GM12873 (cell line): Measurements from ENCODE around the gene SIN3B.

Experiments used
- TF ChIP-seq, protein P1 (sequence below): IDR thresholded peaks from 2 replicates; pipeline ENCODE4 v1.5.1; 2012; ENCODE audit warnings: low read depth, mild to moderate bottlenecking, moderate library complexity, low read length, control low read depth; ENCODE audit not compliant: insufficient read depth; ENCODE audit errors: missing control alignments

SIN3B gene

DNA sequence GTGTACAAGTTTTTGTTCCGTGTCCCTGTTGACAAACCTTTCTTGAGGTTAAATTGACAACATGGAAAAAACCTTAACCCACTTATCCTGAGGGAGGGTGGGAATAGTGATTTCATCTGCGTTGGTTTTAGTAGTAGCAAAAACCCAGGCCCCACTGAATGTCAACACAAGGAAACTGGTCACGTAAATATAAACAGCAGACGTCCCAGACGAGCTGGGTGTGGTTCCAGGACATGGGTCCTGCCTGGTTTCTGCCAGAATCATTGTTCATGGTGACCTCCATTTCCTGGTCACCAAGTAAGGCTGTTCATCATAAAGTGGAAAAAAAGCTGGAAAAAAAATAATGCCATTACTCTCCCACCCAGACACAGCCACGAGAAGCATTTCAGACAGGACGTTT lies 42.7 kb downstream of the SIN3B start:
- TF ChIP-seq, protein P1, sequence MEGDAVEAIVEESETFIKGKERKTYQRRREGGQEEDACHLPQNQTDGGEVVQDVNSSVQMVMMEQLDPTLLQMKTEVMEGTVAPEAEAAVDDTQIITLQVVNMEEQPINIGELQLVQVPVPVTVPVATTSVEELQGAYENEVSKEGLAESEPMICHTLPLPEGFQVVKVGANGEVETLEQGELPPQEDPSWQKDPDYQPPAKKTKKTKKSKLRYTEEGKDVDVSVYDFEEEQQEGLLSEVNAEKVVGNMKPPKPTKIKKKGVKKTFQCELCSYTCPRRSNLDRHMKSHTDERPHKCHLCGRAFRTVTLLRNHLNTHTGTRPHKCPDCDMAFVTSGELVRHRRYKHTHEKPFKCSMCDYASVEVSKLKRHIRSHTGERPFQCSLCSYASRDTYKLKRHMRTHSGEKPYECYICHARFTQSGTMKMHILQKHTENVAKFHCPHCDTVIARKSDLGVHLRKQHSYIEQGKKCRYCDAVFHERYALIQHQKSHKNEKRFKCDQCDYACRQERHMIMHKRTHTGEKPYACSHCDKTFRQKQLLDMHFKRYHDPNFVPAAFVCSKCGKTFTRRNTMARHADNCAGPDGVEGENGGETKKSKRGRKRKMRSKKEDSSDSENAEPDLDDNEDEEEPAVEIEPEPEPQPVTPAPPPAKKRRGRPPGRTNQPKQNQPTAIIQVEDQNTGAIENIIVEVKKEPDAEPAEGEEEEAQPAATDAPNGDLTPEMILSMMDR = no peak

DNA sequence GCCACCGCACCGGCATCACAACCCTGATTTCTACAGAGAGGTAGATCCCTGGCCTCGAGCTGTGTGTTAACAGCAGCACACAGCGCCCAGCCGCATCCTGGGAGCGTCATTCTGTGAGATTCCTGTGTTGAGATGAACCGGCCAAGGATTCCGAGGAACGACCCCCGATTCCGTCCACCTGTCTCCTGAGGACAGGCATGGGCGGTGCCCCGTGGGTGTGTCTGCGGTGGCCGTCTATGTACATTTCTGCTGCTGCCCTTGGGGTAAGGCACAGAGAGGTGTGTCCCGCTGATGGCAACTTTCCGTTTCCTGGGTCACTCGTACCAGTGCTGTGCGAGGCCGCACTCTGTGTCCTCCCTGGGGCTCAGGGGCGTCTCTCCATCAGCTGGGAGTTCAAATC lies 43.5 kb downstream of the SIN3B start:
- TF ChIP-seq, protein P1 = no peak

DNA sequence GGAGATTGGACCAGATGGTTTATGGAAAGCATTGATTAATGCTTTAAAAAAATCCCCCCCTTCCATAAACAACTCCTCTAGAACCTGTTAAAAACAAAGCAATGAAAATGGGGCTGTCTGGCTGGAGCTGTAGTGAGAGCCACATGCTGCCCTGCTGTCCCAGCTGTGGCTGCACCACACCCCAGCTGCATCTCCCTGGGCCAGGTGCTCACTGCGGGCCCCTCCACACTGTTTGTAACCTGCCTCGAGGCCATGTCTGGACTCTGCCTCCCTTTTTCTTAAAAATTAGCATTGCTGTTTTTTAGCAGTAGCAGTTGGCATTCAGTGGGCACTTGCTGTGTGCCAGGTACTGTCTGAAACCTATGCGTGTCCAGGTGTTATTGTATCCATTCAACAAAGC lies 44.4 kb downstream of the SIN3B start:
- TF ChIP-seq, protein P1 = no peak

DNA sequence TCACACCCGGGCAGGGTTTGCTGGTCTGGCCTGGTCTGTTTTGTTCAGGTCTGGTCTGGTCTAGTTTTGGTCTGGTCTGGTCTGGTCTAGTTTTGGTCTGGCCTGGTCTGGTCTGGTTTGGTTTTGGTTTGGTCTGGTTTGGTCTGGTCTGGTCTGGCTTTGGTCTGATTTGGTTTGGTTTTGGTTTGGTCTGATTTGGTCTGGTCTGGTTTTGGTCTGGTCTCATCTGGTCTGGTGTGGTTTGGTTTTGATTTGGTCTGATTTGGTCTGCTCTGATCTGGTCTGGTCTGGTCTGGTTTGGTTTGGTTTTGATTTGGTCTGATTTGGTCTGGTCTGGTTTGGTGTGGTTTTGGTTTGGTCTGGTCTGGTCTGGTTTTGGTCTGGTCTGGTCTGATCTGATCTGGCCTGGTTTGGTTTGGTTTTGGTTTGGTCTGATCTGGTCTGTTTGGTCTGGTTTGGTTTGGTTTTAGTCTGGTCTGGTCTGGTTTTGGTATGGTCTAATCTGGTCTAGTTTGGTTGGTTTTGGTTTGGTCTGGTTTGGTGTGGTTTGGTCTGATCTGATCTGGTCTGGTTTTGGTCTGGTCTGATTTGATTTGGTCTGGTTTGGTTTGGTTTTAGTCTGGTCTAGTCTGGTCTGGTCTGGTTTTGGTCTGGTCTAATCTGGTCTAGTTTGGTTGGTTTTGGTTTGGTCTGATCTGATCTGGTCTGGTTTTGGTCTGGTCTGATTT lies 45.2 kb downstream of the SIN3B start:
- TF ChIP-seq, protein P1 = no peak

DNA sequence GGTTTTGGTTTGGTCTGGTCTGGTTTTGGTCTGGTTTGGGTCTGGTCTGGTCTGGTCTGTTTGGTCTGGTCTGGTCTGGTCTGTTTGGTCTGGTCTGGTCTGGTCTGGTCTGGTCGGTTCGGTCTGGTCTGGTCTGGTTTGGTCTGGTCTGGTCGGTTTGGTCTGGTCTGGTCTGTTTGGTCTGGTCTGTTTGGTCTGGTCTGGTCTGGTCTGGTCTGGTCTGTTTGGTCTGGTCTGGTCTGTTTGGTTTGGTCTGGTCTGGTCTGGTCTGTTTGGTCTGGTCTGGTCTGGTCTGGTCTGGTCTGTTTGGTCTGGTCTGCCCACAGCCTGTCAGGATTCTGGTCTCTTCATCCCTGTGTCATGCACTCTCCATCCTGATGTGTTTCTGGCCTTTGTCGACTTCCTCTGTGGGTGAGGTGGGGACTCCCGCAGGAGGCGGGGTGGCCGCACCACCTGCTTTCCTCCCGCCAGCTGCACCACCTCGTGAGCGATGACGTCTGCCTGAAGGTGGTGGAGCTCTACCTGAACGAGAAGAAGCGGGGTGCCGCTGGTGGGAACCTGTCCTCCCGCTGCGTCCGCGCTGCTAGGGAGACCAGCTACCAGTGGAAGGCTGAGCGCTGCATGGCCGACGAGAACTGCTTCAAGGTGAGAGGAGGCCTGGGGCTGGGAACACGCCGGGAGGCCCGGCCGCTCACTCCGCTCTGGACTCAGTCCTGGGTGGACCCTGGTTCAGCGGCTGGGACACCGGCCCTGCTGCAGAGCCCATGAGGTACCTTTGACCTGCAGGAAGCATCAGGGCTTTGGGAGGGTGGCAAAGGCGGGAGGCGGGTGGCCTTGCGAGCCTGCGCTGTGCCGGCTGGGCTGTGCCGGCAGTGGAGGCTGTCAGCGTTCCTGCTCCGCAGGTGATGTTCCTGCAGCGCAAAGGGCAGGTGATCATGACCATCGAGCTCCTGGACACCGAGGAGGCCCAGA lies 46.7 kb downstream of the SIN3B start:
- TF ChIP-seq, protein P1 = no peak

DNA sequence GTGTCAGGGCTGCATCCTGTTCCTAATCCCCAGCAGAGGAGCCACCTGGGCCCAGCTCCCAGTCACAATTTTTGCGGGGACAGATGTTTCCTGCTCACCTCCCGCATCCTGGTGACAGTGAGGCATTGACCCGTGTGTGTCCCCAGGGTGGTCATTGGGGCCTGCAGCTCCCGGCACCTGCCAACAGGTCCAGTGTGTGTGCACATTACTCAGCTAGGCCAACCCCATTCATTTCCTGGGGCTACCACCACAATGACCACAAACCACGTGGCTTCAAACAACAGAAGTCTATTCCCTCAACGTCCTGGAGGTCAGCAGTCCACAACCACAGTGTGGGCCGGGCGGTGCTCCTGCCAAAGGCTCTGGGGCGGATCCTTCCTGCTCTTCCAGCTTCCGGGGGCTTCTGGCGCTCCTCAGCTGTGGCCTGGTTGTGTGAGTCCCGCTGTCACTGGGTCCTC lies 47.7 kb downstream of the SIN3B start:
- TF ChIP-seq, protein P1 = no peak

DNA sequence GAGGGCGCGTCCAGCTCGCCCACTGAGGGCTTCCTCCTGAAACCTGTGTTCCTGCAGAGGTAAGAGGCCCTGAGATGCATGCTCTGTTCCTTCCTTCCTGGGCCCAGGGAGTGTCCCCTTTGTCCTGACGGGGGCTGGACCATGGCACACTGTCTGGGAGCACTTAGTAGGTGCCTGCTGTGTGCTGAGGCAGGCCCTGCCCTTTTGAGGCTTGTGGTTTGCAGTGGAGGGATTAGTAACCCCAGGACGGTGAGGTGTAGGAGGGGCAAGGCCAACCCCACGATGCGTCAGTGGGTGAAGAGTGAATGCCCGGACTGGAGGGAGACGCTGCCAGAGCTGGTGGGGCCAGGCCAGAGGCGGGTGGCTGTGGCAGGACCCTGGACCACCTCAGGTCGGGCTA lies 48.4 kb downstream of the SIN3B start:
- TF ChIP-seq, protein P1 = no peak
